Activated T-cell treated with anti-CD3 and anti-CD28 coated beads for 24 hours (primary cell): ENCODE data around the gene IFNG-AS1.
A peak's percentile ranks its signal among the peaks of the same experiment; 100 is the strongest.

Source experiments
- DNase-seq: peaks from one replicate; pipeline ENCODE4 v3.0.0-alpha.2; 2020; ENCODE audit warnings: low read depth

Gene IFNG-AS1

GRCh38 chr12:68037616-68038255, 48.5 kb downstream of the IFNG-AS1 start:
- no peak for DNase-seq

- DNase-seq, result no peak
Observed at GRCh38 chr12:68038650-68039049, 49.4 kb downstream of the IFNG-AS1 start.

GRCh38 chr12:68040450-68041075, 51.3 kb downstream of the IFNG-AS1 start:
- DNase-seq, result peak; percentile 52

- DNase-seq, result no peak
Observed at GRCh38 chr12:68042212-68042699, 53.0 kb downstream of the IFNG-AS1 start.

- DNase-seq, result no peak
Observed at GRCh38 chr12:68043435-68043834, 54.2 kb downstream of the IFNG-AS1 start.

GRCh38 chr12:68048648-68049297, 59.5 kb downstream of the IFNG-AS1 start:
- DNase-seq, result no peak

GRCh38 chr12:68056300-68056699, 67.1 kb downstream of the IFNG-AS1 start:
- no peak for DNase-seq

GRCh38 chr12:68063900-68064590, 74.8 kb downstream of the IFNG-AS1 start:
- DNase-seq, result no peak

GRCh38 chr12:68065163-68065562, 75.9 kb downstream of the IFNG-AS1 start:
- no peak for DNase-seq

GRCh38 chr12:68065687-68066086, 76.4 kb downstream of the IFNG-AS1 start:
- no peak for DNase-seq

- no peak for DNase-seq
Observed at GRCh38 chr12:68067762-68068376, 78.6 kb downstream of the IFNG-AS1 start.

- no peak for DNase-seq
Observed at GRCh38 chr12:68069275-68069674, 80.0 kb downstream of the IFNG-AS1 start.
